Fibroblast of skin of back (primary cell): ENCODE measurements around the gene TOMM6.

Source experiments
- DNase-seq: peaks from one replicate; pipeline ENCODE4 v3.0.0-alpha.2; 2013

The TOMM6 gene

DNA sequence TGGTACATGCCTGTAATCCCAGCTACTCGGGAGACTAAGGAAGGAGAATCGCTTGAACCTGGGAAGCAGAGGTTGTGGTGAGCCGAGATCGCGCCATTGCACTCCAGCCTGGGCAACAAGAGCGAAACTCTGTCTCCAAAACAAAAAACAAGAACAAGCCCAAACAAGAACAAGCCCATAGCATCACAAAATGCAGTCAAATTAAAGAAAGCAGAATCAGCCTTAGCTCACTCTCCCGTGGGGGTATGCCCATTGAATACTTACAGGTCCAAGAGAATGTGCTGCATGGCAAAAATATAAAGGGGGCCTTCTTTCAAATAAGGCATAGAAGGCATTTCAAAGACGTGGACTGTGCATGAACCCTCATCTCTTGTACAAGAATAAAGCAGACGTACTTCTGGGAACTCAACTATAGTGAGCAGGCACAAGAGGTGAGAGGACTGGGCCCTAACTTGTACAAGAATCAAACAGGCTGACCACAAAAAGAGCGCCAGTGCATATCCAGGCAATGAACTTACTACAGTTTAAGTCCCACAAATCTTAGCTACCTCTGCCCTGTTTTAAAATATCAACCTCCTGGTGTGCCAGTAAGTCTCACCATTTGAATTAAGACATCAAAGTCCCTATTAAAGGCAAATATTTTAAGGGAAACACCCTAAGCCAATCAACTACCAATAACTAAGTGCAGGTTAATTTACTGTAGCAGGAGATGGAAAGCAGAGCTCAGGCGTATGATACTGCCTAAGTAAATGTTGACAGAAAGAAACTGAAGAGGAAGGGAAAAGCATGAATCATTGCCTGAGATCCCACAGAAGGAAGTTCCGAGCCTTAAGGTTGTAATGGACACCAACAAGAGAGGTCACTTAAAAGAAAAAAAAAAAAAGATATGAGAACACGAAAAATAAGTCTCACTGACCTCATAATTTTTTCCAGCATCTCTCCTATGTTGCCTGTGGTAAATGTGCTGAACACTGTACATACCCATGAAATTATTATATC, 37.4 kb downstream of the TOMM6 start:
- DNase-seq, result no peak

GRCh38 chr6:41826343-41827022, 39.0 kb downstream of the TOMM6 start:
- DNase-seq, result no peak

DNA sequence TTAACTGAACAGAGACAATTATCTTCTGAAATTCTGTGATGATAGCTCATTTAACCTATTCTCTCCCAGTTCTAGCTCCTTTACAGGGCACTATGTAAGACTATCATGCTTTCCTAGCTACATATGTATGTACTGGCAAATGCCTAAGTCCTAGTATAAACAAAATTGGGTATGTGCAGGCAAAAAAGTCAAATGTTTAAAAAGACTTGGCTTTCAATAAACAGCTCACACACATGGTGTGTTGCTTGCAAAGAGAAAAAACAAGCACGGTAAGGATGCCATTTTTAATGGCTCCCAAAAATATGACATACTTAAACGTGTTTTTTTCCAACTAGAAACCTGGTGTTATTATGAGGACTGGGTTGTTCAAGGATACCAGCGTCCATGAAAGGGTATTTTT, 44.8 kb downstream of the TOMM6 start:
- no peak for DNase-seq

DNA sequence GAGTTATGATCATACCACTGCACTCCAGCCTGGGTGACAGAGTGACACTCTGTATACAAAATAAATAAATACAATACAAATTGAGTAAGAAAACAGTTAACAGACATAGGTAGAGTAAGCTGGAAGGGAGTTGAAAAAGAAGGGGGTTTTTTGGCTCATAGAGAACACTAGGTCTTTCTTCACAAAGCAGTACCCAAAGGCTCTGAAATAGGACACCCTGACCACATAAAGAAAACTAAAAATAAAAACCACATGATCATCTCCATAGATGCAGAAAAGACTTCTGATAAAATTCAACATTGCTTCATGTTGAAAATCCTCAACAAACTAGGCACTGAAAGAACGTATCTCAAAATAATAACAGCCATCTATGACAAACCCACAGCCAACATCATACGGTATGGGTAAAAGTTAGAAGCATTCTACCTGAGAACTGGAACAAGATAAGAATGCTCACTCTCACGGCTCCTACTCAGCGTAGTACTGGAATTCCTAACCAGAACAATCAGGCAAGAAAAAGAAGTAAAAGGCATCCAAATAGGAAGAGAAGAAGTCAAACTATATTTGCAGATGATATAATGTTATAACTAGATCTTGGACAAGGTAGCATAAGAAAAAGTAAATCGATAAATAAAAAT, 48.6 kb downstream of the TOMM6 start:
- DNase-seq, result no peak

DNA sequence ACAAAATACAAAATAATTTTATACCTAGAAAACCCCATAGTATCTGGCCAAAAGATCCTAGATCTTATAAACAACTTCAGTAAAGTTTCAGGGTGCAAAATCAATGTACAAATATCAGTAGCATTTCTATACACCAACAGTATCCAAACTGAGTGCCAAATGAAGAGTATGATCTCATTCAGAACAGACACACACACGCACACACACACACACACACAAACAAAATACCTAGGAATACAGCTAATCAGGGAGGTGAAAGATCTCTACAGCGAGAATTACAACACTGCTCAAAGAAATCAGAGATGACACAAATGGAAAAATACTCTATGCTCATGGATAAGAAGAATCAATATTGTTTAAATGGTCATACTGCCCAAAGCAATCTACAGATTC, 49.2 kb downstream of the TOMM6 start:
- DNase-seq, result no peak
